Liver (tissue), 9 donors: ENCODE data around the gene TGFBR3L. TPM values are rescaled to one million over a fixed set of nuclear protein-coding genes. Genes with fewer than 3 reads are reported as not detected.

ENCODE experiments used
- DNase-seq: peaks from one replicate; pipeline ENCODE4 v3.0.0-alpha.2; 2017; ENCODE audit warnings: low spot score
- H3K27ac ChIP-seq, 2 donors: one replicate each; pipeline ENCODE4 v1.7.0; 2013; ENCODE audit warnings: inconsistent platforms in 2 of 2, low read length in 2 of 2, control low read depth in 1 of 2, low read depth in 1 of 2, mild to moderate bottlenecking in 1 of 2
- H3K27me3 ChIP-seq, 4 donors: one replicate each; pipeline versions ENCODE4 v1.6.1 to v1.7.0; 2013; ENCODE audit warnings: low read length in 3 of 4, inconsistent platforms in 1 of 4, mild to moderate bottlenecking in 1 of 4, moderate library complexity in 1 of 4; ENCODE audit not compliant: control insufficient read depth in 4 of 4, insufficient read depth in 4 of 4
- H3K36me3 ChIP-seq, 4 donors: one replicate each; pipeline versions ENCODE4 v1.6.1 to v1.7.0; 2013; ENCODE audit warnings: low read length in 3 of 4, mild to moderate bottlenecking in 3 of 4, low read depth in 1 of 4, moderate library complexity in 1 of 4; ENCODE audit not compliant: control insufficient read depth in 4 of 4, insufficient read depth in 3 of 4
- H3K4me1 ChIP-seq, 4 donors: one replicate each; pipeline versions ENCODE4 v1.6.1 to v1.7.0; 2013; ENCODE audit warnings: low read length in 3 of 4, mild to moderate bottlenecking in 3 of 4, moderate library complexity in 1 of 4; ENCODE audit not compliant: control insufficient read depth in 4 of 4, insufficient read depth in 4 of 4
- H3K4me3 ChIP-seq, 3 donors: one replicate each; pipeline versions ENCODE4 v1.6.1 to v1.7.0; 2013; ENCODE audit warnings: low read length in 3 of 3, control low read depth in 1 of 3, low read depth in 1 of 3, mild to moderate bottlenecking in 1 of 3
- H3K9ac ChIP-seq, 2 donors: one replicate each; pipeline ENCODE4 v1.7.0; 2013; ENCODE audit warnings: low read length in 2 of 2, mild to moderate bottlenecking in 2 of 2, moderate library complexity in 2 of 2, control low read depth in 1 of 2, low read depth in 1 of 2
- H3K9me3 ChIP-seq, 4 donors: one replicate each; pipeline versions ENCODE4 v1.6.1 to v1.7.0; 2013; ENCODE audit warnings: low read length in 3 of 4; ENCODE audit not compliant: control insufficient read depth in 4 of 4
- CTCF ChIP-seq: fragments of 150-350 bp; IDR thresholded peaks from 2 replicates; pipeline ENCODE4 v1.5.1; 2017; ENCODE audit warnings: improper control_type of control experiment, low read depth, low read length; ENCODE audit not compliant: missing input control
- EGR1 ChIP-seq, 2 donors: IDR thresholded peaks; 2 replicates each; pipeline ENCODE4 v1.6.1; 2016 to 2018; ENCODE audit warnings: antibody characterized with exemption in 2 of 2, low read depth in 2 of 2
- FOXA2 ChIP-seq: IDR thresholded peaks from 2 replicates; pipeline ENCODE4 v1.6.1; 2016; ENCODE audit warnings: antibody characterized with exemption
- HNF4A ChIP-seq, 2 donors: conservative IDR thresholded peaks; 2 replicates each; pipeline ENCODE4 v1.6.1; 2016; ENCODE audit warnings: antibody characterized with exemption in 2 of 2, mild to moderate bottlenecking in 2 of 2
- JUND ChIP-seq, 2 donors: IDR thresholded peaks; 2 replicates each; pipeline ENCODE4 v1.6.1; 2016; ENCODE audit warnings: antibody characterized with exemption in 2 of 2
- MAX ChIP-seq: IDR thresholded peaks from 2 replicates; pipeline ENCODE4 v1.6.1; 2016; ENCODE audit warnings: antibody characterized with exemption
- RAD21 ChIP-seq, 2 donors: IDR thresholded peaks; 2 replicates each; pipeline ENCODE4 v1.6.1; 2016; ENCODE audit warnings: antibody characterized with exemption in 2 of 2, mild to moderate bottlenecking in 2 of 2
- REST ChIP-seq: IDR thresholded peaks from 2 replicates; pipeline ENCODE4 v1.6.1; 2016; ENCODE audit warnings: antibody characterized with exemption, mild to moderate bottlenecking
- RXRA ChIP-seq, 2 donors: IDR thresholded peaks; 2 replicates each; pipeline ENCODE4 v1.6.1; 2017 to 2018; ENCODE audit warnings: antibody characterized with exemption in 2 of 2, mild to moderate bottlenecking in 1 of 2
- SP1 ChIP-seq: IDR thresholded peaks from 2 replicates; pipeline ENCODE4 v1.6.1; 2018; ENCODE audit warnings: antibody characterized with exemption, mild to moderate bottlenecking
- TAF1 ChIP-seq: conservative IDR thresholded peaks from 2 replicates; pipeline ENCODE4 v1.6.1; 2016; ENCODE audit warnings: antibody characterized with exemption, mild to moderate bottlenecking
- YY1 ChIP-seq: IDR thresholded peaks from 2 replicates; pipeline ENCODE4 v1.6.1; 2016; ENCODE audit warnings: antibody characterized with exemption, mild to moderate bottlenecking
- ZBTB33 ChIP-seq: IDR thresholded peaks from 2 replicates; pipeline ENCODE4 v1.6.1; 2016; ENCODE audit warnings: antibody characterized with exemption
- WGBS: extraction: QIAGEN DNeasy Blood & Tissue Kit; methylation state at CpG from one replicate; pipeline ENCODE4 v1.1.7; 2013; 5-methylcytosine and 5-hydroxymethylcytosine counted together
- polyA plus RNA-seq, 2 donors: library from polyadenylated mRNA; stranded (reverse) in 1 of 2; unstranded in 1 of 2; fragments of 200-250 nt in 1 of 2; fragments of >200 nt in 1 of 2; fragmentation: Nextera tagmentation in 1 of 2; extraction: Ambion mirVana in 1 of 2; gene quantifications; one replicate each; pipeline versions ENCODE4 v1.2.1 to v1.2.3, GENCODE V29; 2013 to 2015
- total RNA-seq, 2 donors: library from RNA; depleted of rRNA; stranded (reverse); fragments of >200 nt; gene quantifications; one replicate each; pipeline ENCODE4 v1.2.3, GENCODE V29; 2014
- donor health status: healthy.
- donor health status: healthy.
- donor health status: healthy.
- donor health status: healthy.
- donor health status: healthy.

The TGFBR3L gene
- total and polyA plus RNA-seq, 4 donors, result 0.32 to 2.5 (median 0.36) TPM; not detected in 1

- WGBS, result 94% methylated on average over 36 of the region's 36 CpGs
- DNase-seq, result no peak
- Histone ChIP-seq H3K4me3 (no peak overlapping the region), H3K9ac (no peak overlapping the region), H3K27me3 (no peaks in the 10 kb centered on the region), H3K27ac (no peak overlapping the region), H3K4me1 (peaks cover 0 to 3% (median 2%) of the 10 kb centered on the region in 4 donors), H3K36me3 (peaks cover 12 to 43% (median 29%) of the 10 kb centered on the region in 4 donors), H3K9me3 (no peaks in the 10 kb centered on the region)
- TF ChIP-seq CTCF (no peak), REST (no peak), JUND (IDR thresholded peaks at IDR 0.05) (no peak), TAF1 (no peak), HNF4A (conservative IDR thresholded peaks at IDR 0.05) (no peak), MAX (no peak), YY1 (no peak), RAD21 (IDR thresholded peaks at IDR 0.05) (no peak), EGR1 (IDR thresholded peaks at IDR 0.05; ENCODE audit: low read depth in 2 of 2) (no peak), SP1 (no peak)
Observed at GRCh38 chr19:7931221-7932061, 16.8 kb downstream of the TGFBR3L start.

GRCh38 chr19:7932276-7932929 lies 17.8 kb downstream of the TGFBR3L start:
- Histone ChIP-seq H3K9ac (no peak overlapping the region), H3K27me3 (no peaks in the 10 kb centered on the region), H3K36me3 (peaks cover 13 to 46% (median 30%) of the 10 kb centered on the region in 4 donors), H3K27ac (no peak overlapping the region), H3K9me3 (no peaks in the 10 kb centered on the region), H3K4me3 (no peak overlapping the region), H3K4me1 (peaks cover 0 to 4% (median 1%) of the 10 kb centered on the region in 4 donors)
- TF ChIP-seq EGR1 (IDR thresholded peaks at IDR 0.05; ENCODE audit: low read depth in 2 of 2) (no peak), YY1 (no peak), RXRA (IDR thresholded peaks at IDR 0.05) (no peak), SP1 (no peak), HNF4A (conservative IDR thresholded peaks at IDR 0.05) (no peak), REST (no peak), FOXA2 (no peak), TAF1 (no peak), ZBTB33 (no peak)
- DNase-seq, result no peak
- 95% methylated on average over 32 of the region's 32 CpGs for WGBS
